NB4 (cell line): ENCODE data around the gene PRELID3B.

Source experiments
- DNase-seq: peaks from one replicate; pipeline ENCODE4 v3.0.0; 2010; ENCODE audit warnings: low read depth
- H3K4me3 ChIP-seq: one replicate; pipeline ENCODE4 v1.5.1; 2011; ENCODE audit warnings: mild to moderate bottlenecking, low read depth, low read length, moderate library complexity
- CTCF ChIP-seq: IDR thresholded peaks from one replicate; pipeline ENCODE4 v1.5.1; 2012; ENCODE audit warnings: low read depth, low read length
- MAX ChIP-seq: IDR thresholded peaks from 2 replicates; pipeline ENCODE4 v1.6.1; 2011; ENCODE audit warnings: low read depth, low read length
- MYC ChIP-seq: IDR thresholded peaks from 2 replicates; pipeline ENCODE4 v1.6.1; 2011; ENCODE audit warnings: low read depth, low read length
- POLR2A ChIP-seq: IDR thresholded peaks from 2 replicates; pipeline ENCODE4 v1.6.1; 2011; ENCODE audit warnings: mild to moderate bottlenecking; ENCODE audit not compliant: insufficient read length; ENCODE audit errors: extremely low read depth

The PRELID3B gene

GRCh38 chr20:59024111-59024530 is 18.5 kb downstream of the PRELID3B start:
- no peak overlapping the region for H3K4me3 ChIP-seq
- TF ChIP-seq MAX = no peak
- no peak for TF ChIP-seq CTCF
- no peak for TF ChIP-seq POLR2A
- TF ChIP-seq MYC = no peak
- DNase-seq = no peak

- TF ChIP-seq POLR2A = no peak
- TF ChIP-seq MYC = no peak
- no peak for TF ChIP-seq CTCF
- TF ChIP-seq MAX = no peak
- no peak for DNase-seq
- H3K4me3 ChIP-seq = no peak overlapping the region
Measured at GRCh38 chr20:59023616-59024015, 19.0 kb downstream of the PRELID3B start.

GRCh38 chr20:59022754-59023153 is 19.8 kb downstream of the PRELID3B start:
- no peak overlapping the region for H3K4me3 ChIP-seq
- TF ChIP-seq MAX (no peak), POLR2A (no peak), MYC (no peak), CTCF (no peak)
- DNase-seq = no peak

- H3K4me3 ChIP-seq = no peak overlapping the region
- TF ChIP-seq CTCF = no peak
- no peak for TF ChIP-seq MAX
- no peak for TF ChIP-seq POLR2A
- TF ChIP-seq MYC = no peak
- DNase-seq = no peak
Measured at GRCh38 chr20:59020938-59021551, 21.5 kb downstream of the PRELID3B start.

GRCh38 chr20:59019217-59019616 is 23.4 kb downstream of the PRELID3B start, which contains the start of gene TUBB1:
Gene TUBB1, plus strand, starts transcription at chr20:59019429. Its CDS starts 94 bp downstream, at chr20:59019523.
- no peak within 1 kb of the TSS for H3K4me3 ChIP-seq
- no peak for DNase-seq

More at GRCh38 chr20:59019217-59019616, 23.4 kb downstream of the PRELID3B start, which contains the start of gene TUBB1:
- no peak for TF ChIP-seq MYC
- TF ChIP-seq POLR2A = no peak
- no peak for TF ChIP-seq MAX
- no peak for TF ChIP-seq CTCF
